OCI-M1 (cell line): ENCODE results near the gene CLEC16A.

Source experiments
- DNase-seq: peaks from one replicate; lab custom pipeline; 2025; lab: John Stamatoyannopoulos, UW

Gene CLEC16A

DNA sequence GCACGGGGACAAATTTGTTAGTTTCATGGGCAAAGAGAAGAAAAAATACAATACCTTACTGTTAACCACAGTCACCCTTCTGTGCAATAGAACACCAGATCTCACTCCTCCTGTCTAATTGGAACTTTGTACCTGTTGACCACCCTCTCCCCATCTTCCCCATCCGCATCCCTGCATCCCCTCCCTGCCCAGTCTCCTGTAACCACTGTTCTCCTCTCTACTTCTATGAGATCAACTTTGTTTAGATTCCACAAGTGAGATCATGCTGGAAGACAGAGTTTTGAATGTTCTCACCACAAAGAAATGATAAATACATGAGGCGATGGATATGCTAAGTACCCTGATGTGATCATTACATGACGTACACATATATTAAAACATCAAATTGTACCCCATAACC is 47.7 kb downstream of the CLEC16A start:
- no peak for DNase-seq

- peak; percentile 68 for DNase-seq
These were observed 48.4 kb downstream of the CLEC16A start for GRCh38 chr16:10992797-10993196.

- no peak for DNase-seq
These were observed 49.3 kb downstream of the CLEC16A start for GRCh38 chr16:10993649-10994048.

- no peak for DNase-seq
These were observed 50.2 kb downstream of the CLEC16A start for GRCh38 chr16:10994571-10994970.

DNA sequence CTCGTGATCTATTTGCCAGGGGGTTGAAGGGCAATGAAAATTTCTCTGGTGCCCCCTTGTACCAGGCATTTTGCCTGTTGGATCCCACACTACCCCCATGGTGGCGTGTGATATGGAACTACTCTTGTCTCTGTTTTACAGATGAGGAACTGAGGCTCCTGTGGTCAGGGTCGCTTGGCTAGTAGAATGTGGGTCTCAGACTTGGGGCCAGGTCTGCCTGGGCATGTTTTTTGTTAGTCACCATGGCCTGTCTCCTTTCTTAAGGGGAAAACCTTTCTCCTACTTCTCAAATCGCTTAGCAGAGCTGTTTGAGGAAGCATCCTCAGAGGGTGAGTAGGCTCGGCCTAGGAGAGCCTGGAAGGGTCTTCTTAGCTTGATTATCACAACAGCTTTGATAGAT is 51.2 kb downstream of the CLEC16A start:
- peak; percentile 19 for DNase-seq

- DNase-seq: no peak
These were observed 53.1 kb downstream of the CLEC16A start for GRCh38 chr16:10997485-10997884.

DNA sequence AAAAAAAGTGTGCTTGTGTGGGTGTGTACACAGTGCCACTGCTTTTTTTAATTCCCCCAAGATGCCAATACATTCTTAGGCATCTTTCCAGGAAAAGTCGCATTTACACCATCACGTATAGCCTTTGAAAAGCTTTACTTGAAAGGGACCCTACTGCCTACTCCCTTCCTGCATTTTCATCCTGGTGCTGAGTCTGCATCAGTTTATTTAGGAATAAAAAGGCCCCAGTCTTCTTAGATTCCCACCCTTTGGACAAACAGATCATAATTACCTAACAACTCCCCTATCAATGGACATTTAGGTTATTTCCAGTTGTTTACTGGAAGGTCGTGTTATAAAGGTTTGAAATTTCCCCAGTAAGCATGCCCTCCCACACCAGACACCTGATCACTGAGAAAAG is 54.9 kb downstream of the CLEC16A start:
- no peak for DNase-seq

- no peak for DNase-seq
These were observed 57.2 kb downstream of the CLEC16A start for GRCh38 chr16:11001611-11002010.

DNA sequence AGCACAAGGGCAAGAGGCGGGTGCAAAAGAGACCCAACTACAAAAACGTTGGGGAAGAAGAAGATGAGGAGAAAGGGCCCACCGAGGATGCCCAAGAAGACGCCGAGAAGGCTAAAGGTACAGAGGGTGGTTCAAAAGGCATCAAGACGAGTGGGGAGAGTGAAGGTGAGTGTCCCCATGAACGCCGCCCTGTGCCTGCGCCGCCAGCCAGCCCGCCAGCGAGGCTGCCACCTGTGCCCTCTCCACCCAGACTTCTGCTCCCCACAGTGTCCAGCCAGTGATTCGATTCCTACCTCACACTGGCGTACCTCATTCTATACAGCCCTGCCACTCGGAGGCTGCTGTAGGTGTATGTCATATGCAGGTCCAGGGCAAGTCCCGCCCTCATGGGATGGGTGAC is 58.8 kb downstream of the CLEC16A start:
- no peak for DNase-seq

GRCh38 chr16:11004351-11004750 is 60.0 kb downstream of the CLEC16A start:
- DNase-seq: no peak

DNA sequence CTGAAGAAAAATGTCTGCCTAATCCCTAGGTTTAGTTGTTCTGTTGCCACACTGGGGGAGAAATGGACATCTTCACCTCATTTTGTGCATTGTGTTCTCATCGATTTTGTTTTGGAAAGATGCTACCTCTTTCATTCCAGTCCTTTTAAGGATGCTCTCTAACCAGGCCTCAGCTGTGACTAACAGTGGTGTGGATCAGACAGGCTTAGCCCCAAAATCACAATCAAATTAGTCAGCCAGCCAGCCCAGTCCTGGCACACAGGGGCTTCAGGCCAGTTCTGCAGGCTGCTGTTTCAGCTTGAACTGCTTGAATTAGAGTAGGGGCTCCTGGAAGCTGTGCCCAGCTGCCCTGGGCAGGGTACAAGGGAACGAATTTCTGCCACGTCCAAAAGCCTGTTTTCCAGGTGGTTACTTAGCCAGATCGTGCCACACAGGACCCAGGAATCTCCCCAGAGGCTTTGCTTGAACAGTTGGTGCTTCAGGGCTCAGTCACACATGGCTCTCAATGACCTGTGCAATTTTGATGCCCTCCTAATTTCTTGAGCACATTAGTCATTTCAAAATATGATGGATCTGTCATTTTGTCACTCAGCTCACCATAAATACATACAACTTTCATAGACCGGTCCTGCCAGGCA is 60.7 kb downstream of the CLEC16A start:
- DNase-seq: no peak

DNA sequence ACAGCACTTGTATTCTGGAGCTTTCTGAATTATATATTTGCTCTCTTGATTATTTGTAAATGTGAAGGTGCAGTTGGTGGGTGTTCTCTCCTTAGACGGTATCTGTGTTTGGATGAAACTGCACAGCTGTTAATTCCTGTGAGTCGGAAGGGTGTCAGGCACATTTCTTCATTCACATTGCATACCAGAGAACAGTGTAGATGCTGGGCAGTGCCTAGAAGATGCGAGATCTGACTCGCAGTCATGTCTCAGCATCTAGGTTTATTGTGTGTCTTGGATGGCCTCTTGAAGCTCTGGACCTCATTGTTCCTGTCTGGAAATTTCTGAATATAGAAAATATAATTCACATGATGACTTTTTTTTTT is 61.2 kb downstream of the CLEC16A start:
- DNase-seq: no peak

DNA sequence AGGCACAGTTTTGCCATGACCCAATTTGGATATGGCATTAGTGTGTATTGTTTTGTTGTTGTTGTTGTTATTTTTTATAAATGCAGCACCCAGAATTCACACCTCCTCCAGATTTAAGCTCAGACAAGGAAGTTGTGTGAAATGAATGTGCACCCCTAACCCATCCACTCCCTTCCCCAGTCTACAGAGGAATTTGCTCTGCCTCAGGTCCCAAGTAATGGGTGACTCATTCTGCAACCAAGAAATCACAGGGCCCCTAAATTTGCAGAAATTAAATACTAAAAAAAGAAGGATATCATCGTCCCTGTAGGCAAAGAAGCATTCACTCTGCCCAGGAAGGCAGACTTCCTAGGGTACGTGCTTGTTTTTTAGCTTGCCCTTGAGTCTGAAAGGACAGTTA is 62.3 kb downstream of the CLEC16A start:
- no peak for DNase-seq

DNA sequence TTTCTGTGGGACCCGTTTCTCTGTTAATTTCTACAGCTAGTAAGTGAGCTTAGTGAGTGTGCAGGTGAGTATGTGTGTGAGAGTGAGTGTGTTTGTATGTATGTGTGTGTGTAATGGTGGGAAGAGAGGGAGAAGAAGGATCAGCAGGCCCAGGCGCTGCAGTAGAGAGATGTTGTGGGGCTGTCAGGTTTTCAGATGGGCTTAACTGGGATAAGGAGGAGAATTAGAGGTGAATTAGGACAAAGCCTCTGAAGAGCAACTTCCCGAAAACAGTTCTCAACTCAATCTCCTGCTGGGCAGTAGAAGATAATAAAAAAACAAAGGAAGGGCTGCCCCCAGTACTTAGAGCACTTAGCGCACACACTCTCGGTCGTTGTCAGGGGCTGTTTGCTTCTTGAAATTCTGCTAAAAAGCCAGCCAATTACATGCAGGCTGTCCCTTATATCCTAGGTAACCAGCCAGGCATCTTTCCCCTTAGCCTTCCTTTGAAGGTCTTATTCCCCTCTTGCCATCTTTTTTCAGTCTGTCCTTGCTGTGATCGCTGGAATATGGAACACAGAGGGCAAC is 63.4 kb downstream of the CLEC16A start:
- DNase-seq: no peak

GRCh38 chr16:11009027-11009755 is 64.8 kb downstream of the CLEC16A start:
- DNase-seq: no peak

- no peak for DNase-seq
These were observed 66.3 kb downstream of the CLEC16A start for GRCh38 chr16:11010575-11011221.

DNA sequence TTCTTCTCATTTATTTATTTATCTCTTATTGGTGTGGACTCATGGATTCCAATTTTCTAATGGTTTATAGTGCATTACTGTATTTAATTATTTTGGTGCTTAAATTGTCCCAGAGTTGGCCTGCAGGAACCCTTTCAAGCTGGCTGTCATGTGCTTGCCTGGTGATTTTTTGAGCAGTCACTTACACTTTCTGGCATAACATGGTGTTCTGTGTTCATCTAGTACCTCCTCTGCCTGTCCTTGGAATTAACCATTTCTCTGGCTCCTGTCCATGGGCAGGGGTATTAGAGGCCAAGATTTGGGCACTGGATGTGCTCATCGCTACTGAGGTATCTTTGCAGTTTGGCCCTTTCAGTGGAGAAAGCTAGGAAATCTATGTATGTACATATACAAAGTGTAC is 67.0 kb downstream of the CLEC16A start:
- no peak for DNase-seq

GRCh38 chr16:11012841-11013240 is 68.5 kb downstream of the CLEC16A start:
- DNase-seq: no peak

GRCh38 chr16:11014136-11014535 is 69.8 kb downstream of the CLEC16A start:
- DNase-seq: no peak

- DNase-seq: no peak
These were observed 70.7 kb downstream of the CLEC16A start for GRCh38 chr16:11015076-11015475.

DNA sequence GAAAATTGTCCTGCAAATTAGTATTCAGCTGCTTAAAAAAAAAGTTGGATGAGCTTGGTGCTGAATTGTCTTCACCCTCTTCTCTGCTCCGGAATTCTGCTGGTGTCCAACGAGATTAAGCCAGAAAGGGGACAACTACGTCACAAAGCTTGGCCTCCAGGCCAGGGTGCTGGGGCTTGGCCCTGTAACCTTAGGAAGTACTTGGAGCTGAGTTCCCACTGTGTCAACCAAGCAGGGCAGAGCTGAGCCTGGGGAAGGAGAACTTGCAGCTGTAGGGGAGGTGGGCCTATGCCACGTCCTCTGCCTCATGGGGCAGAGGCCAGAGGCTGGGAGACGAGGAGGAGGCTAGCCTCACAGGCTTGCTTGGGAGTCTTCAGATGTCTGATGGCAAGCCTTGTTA is 71.2 kb downstream of the CLEC16A start:
- no peak for DNase-seq

DNA sequence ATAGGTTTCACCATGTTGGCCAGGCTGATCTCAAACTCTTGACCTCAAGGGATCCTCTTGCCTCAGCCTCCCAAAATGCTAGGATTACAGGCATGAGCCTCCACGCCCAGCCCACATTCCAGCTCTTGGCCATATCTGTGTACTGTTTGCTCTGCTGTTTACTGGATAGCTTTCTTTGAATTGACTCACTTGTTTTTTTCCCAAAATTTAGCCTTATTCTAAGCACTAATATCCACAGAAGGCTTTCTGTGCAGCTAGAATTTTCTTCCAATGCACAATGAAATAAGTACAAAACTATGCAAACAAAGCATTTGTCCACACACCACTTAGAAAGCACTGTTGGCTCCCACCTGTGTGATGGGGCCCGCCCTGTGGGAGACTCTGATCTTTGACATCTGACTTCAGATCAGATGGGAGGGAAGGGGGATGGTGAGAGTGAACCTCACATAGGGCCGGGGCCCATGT is 72.2 kb downstream of the CLEC16A start:
- DNase-seq: no peak

DNA sequence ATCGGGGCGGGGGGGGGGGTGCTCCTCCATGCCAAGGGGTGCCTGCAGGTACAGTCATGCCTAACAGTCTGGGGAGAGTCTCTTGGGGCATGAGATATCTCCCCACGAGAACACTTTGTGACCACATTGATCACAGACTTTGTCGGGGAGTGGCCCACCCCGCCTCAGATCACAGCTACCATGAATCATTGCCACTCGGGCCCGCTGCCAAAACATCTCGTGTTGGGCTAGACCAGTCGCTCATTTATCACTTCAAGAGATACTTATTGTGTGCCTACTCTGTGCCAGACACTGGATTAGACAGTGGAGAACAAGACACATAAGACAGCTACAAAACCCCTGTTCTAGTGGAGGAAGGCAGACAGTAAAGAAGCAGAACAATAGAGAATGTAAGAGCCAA is 72.6 kb downstream of the CLEC16A start:
- DNase-seq: peak; percentile 18
